CD4-positive, alpha-beta memory T cell (primary cell): ENCODE data around the gene PIEZO2. TPM values are rescaled to one million over a fixed set of nuclear protein-coding genes. Genes with fewer than 3 reads are reported as not detected.

Source experiments
- CTCF ChIA-PET: fragments of 350-600 bp; sonication (Branson Sonifier 250); formaldehyde crosslinking; loops from one replicate; lab custom pipeline; 2021; ENCODE audit warnings: inconsistent platforms; ENCODE audit not compliant: partially characterized antibody; lab: Charles Lee
- POLR2A ChIA-PET: fragments of 350-600 bp; sonication (Branson Sonifier 250); formaldehyde crosslinking; loops from one replicate; lab custom pipeline; 2021; ENCODE audit not compliant: partially characterized antibody; lab: Charles Lee
- DNase-seq, 5 donors: peaks; one replicate each; pipeline versions ENCODE4 v3.0.0 to v3.0.0-alpha.2; 2020 to 2022; ENCODE audit warnings: mixed read lengths in 1 of 5
- H3K27ac ChIP-seq: one replicate; pipeline ENCODE4 v1.7.0; 2013; ENCODE audit warnings: low read depth, low read length
- H3K27me3 ChIP-seq: 2 replicates; pipeline ENCODE4 v1.7.0; 2013; ENCODE audit warnings: mild to moderate bottlenecking, low read length, moderate library complexity; ENCODE audit not compliant: insufficient read depth
- H3K36me3 ChIP-seq: 2 replicates; pipeline ENCODE4 v1.7.0; 2013; ENCODE audit warnings: mild to moderate bottlenecking, low read length, moderate library complexity; ENCODE audit not compliant: insufficient read depth
- H3K4me1 ChIP-seq: 2 replicates; pipeline ENCODE4 v1.7.0; 2013; ENCODE audit warnings: mild to moderate bottlenecking, low read length, moderate library complexity; ENCODE audit not compliant: insufficient read depth
- H3K4me3 ChIP-seq, 2 donors: one replicate each; pipeline ENCODE4 v1.7.0; 2013; ENCODE audit warnings: low read length in 2 of 2, mild to moderate bottlenecking in 1 of 2
- H3K9me3 ChIP-seq, 2 donors: one replicate each; pipeline ENCODE4 v1.7.0; 2013; ENCODE audit warnings: low read length in 2 of 2, control low read depth in 1 of 2; ENCODE audit not compliant: control insufficient read depth in 1 of 2
- H3K27ac Mint-ChIP-seq, 7 donors: one replicate each; pipeline ENCODE4 v1.8.0; 2020 to 2021; ENCODE audit warnings: mixed read lengths in 7 of 7, mild to moderate bottlenecking in 6 of 7, inconsistent platforms in 3 of 7, moderate library complexity in 3 of 7
- H3K27me3 Mint-ChIP-seq, 2 donors: one replicate each; pipeline ENCODE4 v1.8.0; 2020 to 2021; ENCODE audit warnings: mixed read lengths in 2 of 2
- H3K36me3 Mint-ChIP-seq, 2 donors: one replicate each; pipeline ENCODE4 v1.8.0; 2020 to 2021; ENCODE audit warnings: mixed read lengths in 2 of 2, inconsistent platforms in 1 of 2, mild to moderate bottlenecking in 1 of 2
- H3K4me1 Mint-ChIP-seq, 4 donors: one replicate each; pipeline ENCODE4 v1.8.0; 2020 to 2021; ENCODE audit warnings: mixed read lengths in 4 of 4, mild to moderate bottlenecking in 1 of 4
- H3K4me3 Mint-ChIP-seq, 8 donors: one replicate each; pipeline ENCODE4 v1.8.0; 2020 to 2021; ENCODE audit warnings: mixed read lengths in 8 of 8, mild to moderate bottlenecking in 7 of 8, moderate library complexity in 6 of 8, inconsistent platforms in 3 of 8
- H3K9me3 Mint-ChIP-seq, 8 donors: one replicate each; pipeline ENCODE4 v1.8.0; 2020 to 2021; ENCODE audit warnings: mixed read lengths in 8 of 8, mild to moderate bottlenecking in 5 of 8, inconsistent platforms in 3 of 8, moderate library complexity in 1 of 8
- intact Hi-C: fragments of 100-400 bp; cut with micrococcal nuclease; formaldehyde crosslinking; loops from one replicate; pipeline ENCODE4 v1.15.1; 2023
- polyA plus RNA-seq, 2 donors: library from polyadenylated mRNA; unstranded; fragments of 300-500 nt; fragmentation: Illumina TruSeq; gene quantifications; one replicate each; pipeline ENCODE4 v1.2.3, GENCODE V29; 2021
- total RNA-seq, 2 experiments: library from RNA; stranded (reverse); gene quantifications; one replicate each; pipeline ENCODE4 v1.2.3, GENCODE V29; 2021

PIEZO2 gene
- total and polyA plus RNA-seq, 4 experiments from 2014 or later, result not detected

DNA sequence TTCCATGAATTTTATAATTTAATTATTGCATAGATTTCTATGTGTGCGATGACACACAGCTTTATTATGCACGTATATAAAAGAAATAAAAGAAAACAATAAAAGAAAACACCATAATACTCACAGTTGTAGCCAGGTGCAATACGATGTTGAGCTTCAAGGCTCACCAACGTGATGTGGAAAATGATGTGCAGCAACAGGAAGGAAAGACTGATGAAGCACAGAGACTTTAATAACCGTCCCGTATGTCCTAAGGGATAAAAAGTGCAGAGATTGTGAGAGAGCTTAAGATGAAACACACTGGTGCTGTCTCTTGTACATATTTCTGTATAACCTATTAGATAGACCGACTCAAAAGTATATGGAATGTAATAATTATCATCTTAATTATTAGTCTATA lies 170.0 kb downstream of the PIEZO2 start:
- H3K27ac ChIP-seq, result no peak overlapping the region
- Mint-ChIP-seq H3K27me3 (no peaks in the 10 kb centered on the region), H3K4me3 (no peak overlapping the region), H3K36me3 (no peaks in the 10 kb centered on the region), H3K27ac (no peak overlapping the region), H3K4me1 (no peaks in the 10 kb centered on the region), H3K9me3 (peaks cover 0 to 25% (median 12%) of the 10 kb centered on the region in 8 donors)
- ChIA-PET CTCF (no interaction called here), POLR2A (no interaction called here)
- no peak for DNase-seq
- no peaks in the 10 kb centered on the region for H3K36me3 ChIP-seq
- no peaks in the 10 kb centered on the region for H3K27me3 ChIP-seq
- H3K4me1 ChIP-seq, result no peaks in the 10 kb centered on the region
- intact Hi-C loops, result no loop called here
- no peak overlapping the region for H3K4me3 ChIP-seq
- H3K9me3 ChIP-seq, result no peaks in the 10 kb centered on the region

DNA sequence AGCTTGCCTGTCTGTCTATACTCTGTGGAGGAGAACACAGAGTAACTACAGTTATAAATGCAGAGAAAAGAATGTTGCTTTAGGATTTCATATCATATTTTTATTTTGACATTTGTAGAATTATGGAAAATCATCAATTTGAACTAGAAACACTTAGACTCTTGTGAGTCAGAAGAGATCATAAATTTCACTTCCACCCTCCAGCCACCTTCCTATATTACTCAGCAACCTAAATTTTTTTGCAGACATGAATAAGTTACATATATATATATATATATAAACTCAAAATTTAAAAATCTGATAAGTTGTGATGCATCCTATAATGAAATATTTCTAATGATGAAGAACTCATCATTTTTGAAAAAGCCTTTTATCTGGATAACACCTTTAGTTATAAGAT lies 172.3 kb downstream of the PIEZO2 start:
- Mint-ChIP-seq H3K9me3 (peaks cover 0 to 11% (median 2%) of the 10 kb centered on the region in 8 donors), H3K4me3 (no peak overlapping the region), H3K27me3 (no peaks in the 10 kb centered on the region), H3K4me1 (no peaks in the 10 kb centered on the region), H3K36me3 (no peaks in the 10 kb centered on the region), H3K27ac (no peak overlapping the region)
- no peak for DNase-seq
- Histone ChIP-seq H3K4me1 (no peaks in the 10 kb centered on the region), H3K36me3 (no peaks in the 10 kb centered on the region), H3K4me3 (no peak overlapping the region), H3K27me3 (no peaks in the 10 kb centered on the region), H3K27ac (no peak overlapping the region), H3K9me3 (no peaks in the 10 kb centered on the region)
- ChIA-PET CTCF (no interaction called here), POLR2A (no interaction called here)
- intact Hi-C loops, result no loop called here

DNA sequence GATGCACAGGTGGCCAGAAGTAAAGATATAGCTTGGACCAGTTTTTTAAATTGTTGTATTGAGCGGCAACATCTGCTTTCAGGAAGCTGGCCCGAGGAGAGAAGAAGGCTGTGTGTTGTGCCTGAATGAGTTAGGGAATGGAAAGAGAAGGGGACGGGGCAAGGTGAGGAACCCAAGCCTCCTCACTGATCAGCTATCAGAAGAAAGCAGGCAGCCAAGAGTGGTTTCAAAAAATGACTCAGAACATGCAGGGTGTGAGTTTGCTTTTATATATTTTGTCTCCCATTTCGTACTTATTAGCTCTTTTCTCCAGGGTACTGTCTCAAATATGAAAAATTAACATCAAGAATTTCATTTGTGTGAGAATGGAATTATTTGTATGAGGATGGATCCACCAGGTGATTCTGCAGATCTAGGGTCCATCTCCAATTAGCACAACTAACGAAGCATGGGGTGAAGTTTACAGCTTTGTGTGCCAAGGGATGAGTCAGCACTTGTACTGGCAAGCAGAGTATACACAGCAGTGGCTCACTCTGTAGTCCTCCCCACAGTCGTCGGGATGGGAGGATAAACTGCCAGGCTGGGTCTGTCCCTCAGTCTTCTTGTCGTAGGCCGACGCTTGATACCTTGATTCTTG lies 175.7 kb downstream of the PIEZO2 start:
- Mint-ChIP-seq H3K27ac (no peak overlapping the region), H3K9me3 (peaks cover 0 to 4% (median under 1%) of the 10 kb centered on the region in 8 donors), H3K4me3 (no peak overlapping the region), H3K36me3 (no peaks in the 10 kb centered on the region), H3K4me1 (no peaks in the 10 kb centered on the region), H3K27me3 (no peaks in the 10 kb centered on the region)
- no peak for DNase-seq
- no peaks in the 10 kb centered on the region for H3K27me3 ChIP-seq
- no peaks in the 10 kb centered on the region for H3K4me1 ChIP-seq
- H3K36me3 ChIP-seq, result no peaks in the 10 kb centered on the region
- no peak overlapping the region for H3K27ac ChIP-seq
- no peak overlapping the region for H3K4me3 ChIP-seq
- CTCF ChIA-PET, result no interaction called here
- intact Hi-C loops, result no loop called here
- H3K9me3 ChIP-seq, result no peaks in the 10 kb centered on the region
- POLR2A ChIA-PET, result no interaction called here

DNA sequence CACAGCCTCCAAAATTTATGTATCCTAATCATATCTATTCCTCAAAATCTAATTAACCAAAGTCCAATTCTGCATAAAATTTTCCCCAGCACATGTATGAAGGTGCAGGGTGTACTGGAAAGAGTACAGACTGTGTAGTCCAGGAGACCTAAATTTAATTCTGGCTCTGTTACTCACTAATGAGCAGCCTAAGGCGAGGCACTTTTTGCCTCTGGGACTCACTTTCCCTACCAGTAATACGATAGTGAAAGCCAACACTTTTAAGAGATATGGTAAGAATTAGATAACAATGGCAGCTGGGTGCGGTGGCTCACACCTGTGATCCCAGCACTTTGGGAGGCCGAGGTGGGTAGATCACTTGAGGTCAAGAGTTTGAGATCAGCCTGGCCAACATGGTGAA lies 177.7 kb downstream of the PIEZO2 start:
- no peaks in the 10 kb centered on the region for H3K4me1 Mint-ChIP-seq
- H3K27ac Mint-ChIP-seq, result no peak overlapping the region
- Histone ChIP-seq H3K9me3 (no peaks in the 10 kb centered on the region), H3K36me3 (no peaks in the 10 kb centered on the region), H3K4me1 (no peaks in the 10 kb centered on the region), H3K27ac (no peak overlapping the region), H3K27me3 (no peaks in the 10 kb centered on the region), H3K4me3 (no peak overlapping the region)
- POLR2A ChIA-PET, result no interaction called here
- H3K27me3 Mint-ChIP-seq, result no peaks in the 10 kb centered on the region
- CTCF ChIA-PET, result no interaction called here
- peaks cover 0 to 4% (median under 1%) of the 10 kb centered on the region in 8 donors for H3K9me3 Mint-ChIP-seq
- DNase-seq, result no peak
- no peaks in the 10 kb centered on the region for H3K36me3 Mint-ChIP-seq
- H3K4me3 Mint-ChIP-seq, result no peak overlapping the region
- intact Hi-C loops, result no loop called here

DNA sequence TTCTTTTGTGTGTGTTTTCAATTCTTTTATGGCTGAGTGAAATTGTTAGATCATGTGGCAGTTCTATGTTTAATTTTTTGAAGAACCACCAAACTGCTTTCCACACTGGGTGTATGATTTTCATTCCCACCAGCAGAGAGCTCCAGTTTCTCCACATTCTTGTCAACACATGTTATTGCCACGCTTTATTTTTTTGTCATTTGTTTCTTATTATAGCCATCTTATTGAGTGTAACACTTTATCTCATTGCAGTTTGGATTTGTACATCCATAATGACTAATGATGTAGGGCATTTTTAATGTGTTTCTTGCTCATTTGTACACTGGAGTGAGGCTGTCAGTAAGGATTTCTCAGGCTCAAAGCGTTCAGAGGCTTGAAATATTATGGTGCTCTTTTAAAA lies 184.2 kb downstream of the PIEZO2 start:
- no peak overlapping the region for H3K4me3 Mint-ChIP-seq
- H3K27me3 Mint-ChIP-seq, result no peaks in the 10 kb centered on the region
- no peaks in the 10 kb centered on the region for H3K9me3 ChIP-seq
- no peaks in the 10 kb centered on the region for H3K36me3 ChIP-seq
- H3K27ac Mint-ChIP-seq, result no peak overlapping the region
- no peak overlapping the region for H3K27ac ChIP-seq
- H3K4me1 Mint-ChIP-seq, result no peaks in the 10 kb centered on the region
- ChIA-PET CTCF (no interaction called here), POLR2A (no interaction called here)
- DNase-seq, result no peak
- H3K4me1 ChIP-seq, result no peaks in the 10 kb centered on the region
- no peaks in the 10 kb centered on the region for H3K36me3 Mint-ChIP-seq
- H3K9me3 Mint-ChIP-seq, result peaks cover 0 to 9% (median 3%) of the 10 kb centered on the region in 8 donors
- no peaks in the 10 kb centered on the region for H3K27me3 ChIP-seq
- intact Hi-C loops, result no loop called here
- no peak overlapping the region for H3K4me3 ChIP-seq

DNA sequence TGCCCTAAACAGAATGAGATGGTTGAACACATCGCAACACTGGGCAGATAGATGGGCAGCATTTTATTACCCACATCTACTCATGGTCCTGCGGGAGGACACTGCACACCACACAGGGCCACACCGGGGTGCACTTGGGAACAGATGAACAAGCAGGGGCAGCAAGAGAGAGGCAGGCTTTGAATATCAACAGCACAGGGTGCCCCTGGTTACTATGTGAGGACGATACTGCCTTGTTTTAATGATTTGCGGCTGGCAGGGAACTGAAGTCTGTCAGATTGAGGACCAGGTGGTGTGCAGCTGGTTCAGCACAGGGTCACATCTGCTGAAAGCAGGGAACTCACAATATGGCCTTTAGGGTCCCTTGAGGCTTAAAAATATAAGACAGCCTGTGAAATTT lies 195.7 kb downstream of the PIEZO2 start:
- no peak overlapping the region for H3K27ac Mint-ChIP-seq
- no peak overlapping the region for H3K4me3 ChIP-seq
- CTCF ChIA-PET, result no interaction called here
- H3K27me3 Mint-ChIP-seq, result peaks cover 0 to 2% of the 10 kb centered on the region in 2 donors
- H3K9me3 ChIP-seq, result no peaks in the 10 kb centered on the region
- H3K27ac ChIP-seq, result no peak overlapping the region
- POLR2A ChIA-PET, result no interaction called here
- intact Hi-C loops, result no loop called here
- no peaks in the 10 kb centered on the region for H3K36me3 Mint-ChIP-seq
- no peaks in the 10 kb centered on the region for H3K27me3 ChIP-seq
- DNase-seq, result no peak
- peaks cover 0 to 4% (median 0%) of the 10 kb centered on the region in 8 donors for H3K9me3 Mint-ChIP-seq
- H3K4me3 Mint-ChIP-seq, result no peak overlapping the region
- H3K36me3 ChIP-seq, result no peaks in the 10 kb centered on the region
- H3K4me1 Mint-ChIP-seq, result no peaks in the 10 kb centered on the region
- H3K4me1 ChIP-seq, result no peaks in the 10 kb centered on the region

DNA sequence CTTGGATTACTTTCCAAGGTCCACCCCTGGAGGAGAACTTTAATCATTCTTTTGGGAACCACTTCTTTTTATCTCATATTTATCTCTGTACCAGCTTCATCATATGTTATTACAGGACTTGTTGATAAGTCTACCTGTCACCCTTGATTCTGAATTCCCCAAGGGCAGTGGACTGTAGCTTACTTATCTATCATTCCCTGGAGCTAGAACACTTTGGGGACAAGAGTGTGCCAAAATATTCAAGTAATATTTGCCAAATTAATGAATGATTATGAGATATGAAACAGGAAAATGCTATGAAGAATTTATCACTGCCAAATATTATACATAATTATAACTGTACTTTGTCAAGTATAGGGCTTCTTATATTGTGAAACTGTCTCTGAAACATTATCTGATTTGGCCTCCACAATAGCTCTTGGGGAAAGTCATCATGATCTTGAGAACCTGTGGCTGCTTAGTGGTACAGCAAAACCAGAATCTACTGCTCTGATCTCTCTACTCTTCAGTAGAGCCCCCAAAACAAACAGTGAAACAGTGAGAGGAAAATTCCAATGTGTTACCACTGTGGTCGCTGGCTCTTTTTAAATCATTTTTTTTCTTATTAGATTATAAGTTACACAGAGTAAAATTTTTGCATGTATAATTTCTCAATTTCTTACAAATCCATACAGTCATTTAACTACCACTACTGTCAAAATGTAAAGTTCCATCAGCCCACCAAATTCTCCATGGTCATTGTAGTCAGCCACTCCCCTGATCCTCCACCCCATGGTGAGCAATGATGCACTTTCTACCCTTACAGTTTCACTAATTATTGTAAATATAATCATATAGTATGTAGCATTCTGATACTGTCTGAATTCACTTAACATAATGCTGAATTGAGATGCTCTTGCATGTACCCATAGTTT lies 197.5 kb downstream of the PIEZO2 start:
- H3K27me3 Mint-ChIP-seq, result peaks cover 0 to 2% of the 10 kb centered on the region in 2 donors
- no peak overlapping the region for H3K27ac Mint-ChIP-seq
- H3K4me3 ChIP-seq, result no peak overlapping the region
- POLR2A ChIA-PET, result no interaction called here
- no peaks in the 10 kb centered on the region for H3K9me3 ChIP-seq
- H3K36me3 ChIP-seq, result no peaks in the 10 kb centered on the region
- no peak for DNase-seq
- H3K4me1 Mint-ChIP-seq, result no peaks in the 10 kb centered on the region
- no peaks in the 10 kb centered on the region for H3K36me3 Mint-ChIP-seq
- no peaks in the 10 kb centered on the region for H3K4me1 ChIP-seq
- H3K27me3 ChIP-seq, result no peaks in the 10 kb centered on the region
- H3K9me3 Mint-ChIP-seq, result peaks cover 0 to 9% (median 1%) of the 10 kb centered on the region in 8 donors
- CTCF ChIA-PET, result no interaction called here
- intact Hi-C loops, result no loop called here
- no peak overlapping the region for H3K27ac ChIP-seq
- no peak overlapping the region for H3K4me3 Mint-ChIP-seq
